GM12891 (cell line): ENCODE measurements around the gene ARFGEF3.

ENCODE experiments used
- DNase-seq: peaks from one replicate; pipeline ENCODE4 v3.0.0; 2011; ENCODE audit warnings: low spot score; ENCODE audit not compliant: insufficient read length
- FAIRE-seq: peaks from 2 replicates; lab custom pipeline; 2011; peaks lifted over from hg19 to GRCh38; lab: Jason Lieb, UNC
- PAX5 ChIP-seq: IDR thresholded peaks from 2 replicates; pipeline ENCODE4 v1.6.1; 2011; ENCODE audit warnings: low read length, moderate library complexity, mild to moderate bottlenecking; ENCODE audit not compliant: insufficient read depth, severe bottlenecking
- POLR2A ChIP-seq: IDR thresholded peaks from 2 replicates; pipeline ENCODE4 v1.6.1; 2011; ENCODE audit warnings: low read depth, low read length, control low read depth
- POLR2AphosphoS5 ChIP-seq: IDR thresholded peaks from 2 replicates; pipeline ENCODE4 v1.6.1; 2011; ENCODE audit warnings: low read depth, low read length, control low read depth
- POU2F2 ChIP-seq: IDR thresholded peaks from 2 replicates; pipeline ENCODE4 v1.6.1; 2011; ENCODE audit warnings: low read depth, mild to moderate bottlenecking, control low read depth, low read length, moderate library complexity
- SPI1 ChIP-seq: IDR thresholded peaks from 2 replicates; pipeline ENCODE4 v1.6.1; 2011; ENCODE audit warnings: low read depth, low read length, control low read depth
- TAF1 ChIP-seq: IDR thresholded peaks from 2 replicates; pipeline ENCODE4 v1.6.1; 2011; ENCODE audit warnings: low read depth, low read length, control low read depth

Gene ARFGEF3

DNA sequence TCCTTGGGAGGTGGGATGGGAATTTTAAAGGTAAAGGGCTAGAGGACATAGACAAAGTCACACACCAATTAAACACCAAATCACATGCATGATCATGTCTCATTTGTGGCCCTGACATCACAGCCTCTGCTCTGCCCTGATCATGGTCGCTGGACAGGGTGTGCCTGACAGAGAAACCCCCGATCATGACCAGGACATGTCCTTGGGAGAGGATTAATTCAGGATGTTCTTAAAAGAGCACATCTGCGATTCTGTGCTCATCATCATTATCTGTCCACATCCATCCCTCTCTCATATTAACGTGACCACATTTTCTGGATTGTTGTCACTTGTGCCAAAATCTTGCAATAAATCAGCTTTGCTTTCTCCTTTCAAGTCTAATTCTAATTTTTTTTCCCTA is 64.2 kb downstream of the ARFGEF3 start:
- FAIRE-seq (no peak), DNase-seq (no peak)
- no peak for TF ChIP-seq SPI1
- no peak for TF ChIP-seq TAF1
- TF ChIP-seq POU2F2, result no peak
- TF ChIP-seq POLR2AphosphoS5, result no peak
- TF ChIP-seq POLR2A, result no peak
- no peak for TF ChIP-seq PAX5

- no peak for DNase-seq
- TF ChIP-seq POLR2AphosphoS5, result no peak
- TF ChIP-seq TAF1, result no peak
- no peak for FAIRE-seq
These were observed 65.1 kb downstream of the ARFGEF3 start for GRCh38 chr6:138226700-138227315.

DNA sequence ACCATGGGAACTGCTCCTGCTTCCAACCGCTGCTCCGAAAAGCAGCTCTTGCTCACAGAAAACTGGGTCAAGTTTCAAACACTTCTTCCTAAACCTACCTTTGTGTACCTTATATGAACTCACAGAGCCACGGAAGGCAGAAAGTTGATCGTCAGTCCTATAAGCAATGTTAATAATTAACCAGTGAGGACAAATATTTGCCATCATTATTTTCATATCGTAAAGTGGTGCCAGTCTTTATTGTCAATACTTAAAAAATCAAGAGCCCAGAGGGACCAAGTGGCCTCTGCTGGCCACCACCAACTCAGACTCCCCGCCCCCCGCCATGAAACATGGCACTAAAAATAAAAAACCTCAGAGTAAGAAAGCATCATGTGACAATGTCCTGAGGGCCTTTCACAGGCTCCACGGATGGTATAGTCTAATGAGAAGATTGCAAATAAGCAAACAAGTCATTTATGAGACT is 65.6 kb downstream of the ARFGEF3 start:
- no peak for FAIRE-seq
- no peak for DNase-seq
- TF ChIP-seq TAF1 (no peak), POLR2A (no peak), POU2F2 (no peak), POLR2AphosphoS5 (no peak), SPI1 (no peak), PAX5 (no peak)

GRCh38 chr6:138229072-138229471 is 67.3 kb downstream of the ARFGEF3 start:
- FAIRE-seq, result no peak
- TF ChIP-seq SPI1, result no peak
- TF ChIP-seq POU2F2, result no peak
- TF ChIP-seq PAX5, result no peak
- TF ChIP-seq POLR2A, result no peak
- no peak for TF ChIP-seq POLR2AphosphoS5
- no peak for TF ChIP-seq TAF1
- no peak for DNase-seq

GRCh38 chr6:138229663-138230179 is 68.0 kb downstream of the ARFGEF3 start:
- FAIRE-seq, result no peak
- TF ChIP-seq POLR2AphosphoS5, result no peak
- no peak for TF ChIP-seq TAF1
- TF ChIP-seq POU2F2, result no peak
- TF ChIP-seq POLR2A, result no peak
- no peak for TF ChIP-seq SPI1
- TF ChIP-seq PAX5, result no peak
- DNase-seq, result no peak

GRCh38 chr6:138230221-138230620 is 68.5 kb downstream of the ARFGEF3 start:
- FAIRE-seq, result no peak
- TF ChIP-seq POU2F2, result no peak
- TF ChIP-seq POLR2A, result no peak
- TF ChIP-seq POLR2AphosphoS5, result no peak
- no peak for TF ChIP-seq TAF1
- TF ChIP-seq SPI1, result no peak
- no peak for TF ChIP-seq PAX5

GRCh38 chr6:138230759-138231380 is 69.1 kb downstream of the ARFGEF3 start:
- DNase-seq (no peak), FAIRE-seq (no peak)
- TF ChIP-seq TAF1, result no peak
- TF ChIP-seq POLR2AphosphoS5, result no peak
- TF ChIP-seq PAX5, result no peak
- TF ChIP-seq SPI1, result no peak
- no peak for TF ChIP-seq POU2F2
- TF ChIP-seq POLR2A, result no peak

More at GRCh38 chr6:138230221-138230620, 68.5 kb downstream of the ARFGEF3 start:
- no peak for DNase-seq

DNA sequence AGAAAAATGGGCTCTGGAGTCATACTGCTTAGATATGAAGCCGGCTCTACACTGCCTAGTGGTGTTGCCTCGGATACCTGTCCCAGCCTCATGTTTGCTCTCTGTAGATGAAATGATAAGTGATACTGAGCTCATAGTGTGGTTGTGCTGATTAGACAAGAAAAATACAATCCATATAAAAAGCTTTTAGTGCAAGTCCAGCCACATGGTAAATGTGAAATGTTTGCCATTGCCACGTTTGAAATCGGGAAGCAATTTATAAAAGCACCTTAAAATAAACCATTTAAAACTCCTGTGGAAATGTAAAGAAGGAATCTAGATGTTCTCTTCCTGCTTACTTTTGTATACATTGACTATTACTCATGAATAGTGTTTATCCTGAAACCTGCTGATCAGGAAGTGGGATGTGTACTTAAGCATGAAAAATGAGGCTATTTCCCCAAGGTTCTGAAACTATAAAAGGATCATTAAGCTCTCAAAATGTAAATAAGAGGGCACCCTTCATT is 69.7 kb downstream of the ARFGEF3 start:
- FAIRE-seq, result no peak
- no peak for DNase-seq
- TF ChIP-seq TAF1, result no peak
- TF ChIP-seq SPI1, result 0 out of 2 replicates have a peak, but pooled peaks have one; percentile 12

GRCh38 chr6:138234363-138234762 is 72.6 kb downstream of the ARFGEF3 start:
- FAIRE-seq, result no peak
- DNase-seq, result no peak
- TF ChIP-seq PAX5 (no peak), POLR2A (no peak), POLR2AphosphoS5 (no peak), SPI1 (no peak), TAF1 (no peak), POU2F2 (no peak)

DNA sequence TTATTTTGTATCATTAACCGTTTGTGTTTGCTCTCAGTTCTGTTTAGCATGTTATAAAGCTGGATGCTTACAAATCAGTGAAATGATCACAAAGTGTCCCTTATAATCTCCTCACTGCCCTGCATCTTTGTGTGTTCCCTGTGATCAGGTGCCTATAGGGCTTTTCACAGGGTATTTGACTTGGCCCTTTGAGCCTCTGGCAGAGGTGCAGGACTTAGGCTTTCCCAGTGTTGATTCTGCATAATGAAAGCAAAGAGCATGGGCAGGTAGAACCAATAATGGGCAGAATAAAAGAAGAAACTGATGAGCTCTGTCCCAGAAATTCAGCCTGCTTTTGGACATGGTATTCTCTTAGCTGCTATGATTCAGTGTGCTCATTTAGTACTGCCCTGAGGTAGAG is 73.5 kb downstream of the ARFGEF3 start:
- DNase-seq (no peak), FAIRE-seq (no peak)
- TF ChIP-seq POU2F2 (no peak), SPI1 (no peak), TAF1 (no peak), PAX5 (no peak), POLR2A (no peak), POLR2AphosphoS5 (no peak)
